Left renal pelvis (tissue), 4 donors: Measurements from ENCODE around the gene TAAR9. TPM values are rescaled to one million over a fixed set of nuclear protein-coding genes. Genes with fewer than 3 reads are reported as not detected.
A peak's percentile ranks its signal among the peaks of the same experiment; 100 is the strongest.
"Not testable (repeated sequence)": the region's sequence is repeated elsewhere in the genome, so short reads cannot be mapped to it uniquely, and the experiment has no call there.

Experiments used
- DNase-seq, 4 donors: peaks; one replicate each; pipeline ENCODE4 v3.0.0-alpha.2; 2013; ENCODE audit warnings: low read depth in 4 of 4, low spot score in 3 of 4
- polyA plus RNA-seq, 4 donors: library from polyadenylated mRNA; unstranded; fragments of 120-200 nt; gene quantifications; one replicate each; pipeline ENCODE4 v1.2.1, GENCODE V29; 2013; ENCODE audit not compliant: insufficient read length in 4 of 4

TAAR9 gene
- polyA plus RNA-seq, 4 donors = not detected

- DNase-seq = no peak
Observed at GRCh38 chr6:132513831-132514545, 24.1 kb upstream of the TAAR9 start.

DNA sequence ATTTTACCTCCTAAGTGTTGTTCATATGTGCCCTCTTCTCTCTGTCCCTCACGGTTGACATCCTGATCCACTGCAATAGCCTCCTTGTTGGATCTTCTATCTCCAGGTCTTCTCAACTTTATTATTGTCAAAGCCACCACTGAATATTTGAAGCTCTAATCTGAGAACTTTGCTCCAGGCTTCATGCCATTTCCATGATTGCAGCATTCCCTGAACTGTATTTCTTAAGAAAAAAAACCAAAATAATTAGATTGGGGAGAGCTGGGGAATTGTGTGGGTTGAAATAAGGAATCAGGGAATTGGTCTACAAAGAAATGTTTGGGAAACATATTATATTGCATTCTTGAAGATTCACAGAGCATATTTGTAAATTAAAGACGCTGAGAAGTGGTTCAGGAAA is 22.7 kb upstream of the TAAR9 start:
- DNase-seq = no peak

DNA sequence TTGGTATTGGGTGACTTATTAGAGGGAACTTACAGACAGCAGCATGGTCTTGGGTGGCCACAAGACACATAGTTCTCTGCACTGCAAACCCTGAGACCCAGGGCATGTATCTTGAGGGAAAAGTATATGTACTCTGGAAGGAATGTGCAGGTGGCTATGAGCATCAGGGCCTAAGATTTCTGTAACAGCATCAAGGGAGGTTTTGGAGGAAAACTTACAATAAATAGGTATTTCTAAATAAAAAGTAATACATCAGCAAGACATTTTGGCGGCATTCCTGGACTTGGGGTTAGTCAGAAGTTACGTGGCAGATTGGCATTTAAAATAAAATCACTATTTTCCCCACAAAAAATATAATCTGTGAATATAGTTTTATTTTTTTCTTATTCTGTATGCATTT is 17.1 kb upstream of the TAAR9 start:
- no peak for DNase-seq

GRCh38 chr6:132524646-132525045 is 13.4 kb upstream of the TAAR9 start:
- DNase-seq = no peak

DNA sequence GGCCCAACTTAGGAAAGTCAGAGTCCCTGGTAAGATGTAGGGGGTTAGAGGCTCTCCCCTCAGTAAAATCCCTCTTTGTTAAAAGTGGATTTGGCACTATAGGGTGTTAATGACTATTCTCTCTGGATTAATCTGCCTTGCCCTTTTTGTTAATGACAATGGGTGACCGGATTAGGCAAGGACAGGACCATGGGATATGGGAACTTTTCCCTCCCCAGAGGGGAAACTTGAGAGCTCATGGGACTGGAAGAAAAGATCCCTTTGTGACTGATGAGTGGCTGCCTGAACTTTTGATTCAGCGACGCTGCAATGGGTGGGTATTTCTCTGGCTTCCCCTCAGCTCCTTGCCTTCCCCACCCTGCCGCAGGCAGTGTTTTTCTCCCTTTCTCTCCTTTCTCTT is 12.2 kb upstream of the TAAR9 start:
- no peak for DNase-seq

GRCh38 chr6:132526461-132526860 is 11.6 kb upstream of the TAAR9 start:
- DNase-seq = no peak

- no peak for DNase-seq
Observed at GRCh38 chr6:132527791-132528190, 10.3 kb upstream of the TAAR9 start.

DNA sequence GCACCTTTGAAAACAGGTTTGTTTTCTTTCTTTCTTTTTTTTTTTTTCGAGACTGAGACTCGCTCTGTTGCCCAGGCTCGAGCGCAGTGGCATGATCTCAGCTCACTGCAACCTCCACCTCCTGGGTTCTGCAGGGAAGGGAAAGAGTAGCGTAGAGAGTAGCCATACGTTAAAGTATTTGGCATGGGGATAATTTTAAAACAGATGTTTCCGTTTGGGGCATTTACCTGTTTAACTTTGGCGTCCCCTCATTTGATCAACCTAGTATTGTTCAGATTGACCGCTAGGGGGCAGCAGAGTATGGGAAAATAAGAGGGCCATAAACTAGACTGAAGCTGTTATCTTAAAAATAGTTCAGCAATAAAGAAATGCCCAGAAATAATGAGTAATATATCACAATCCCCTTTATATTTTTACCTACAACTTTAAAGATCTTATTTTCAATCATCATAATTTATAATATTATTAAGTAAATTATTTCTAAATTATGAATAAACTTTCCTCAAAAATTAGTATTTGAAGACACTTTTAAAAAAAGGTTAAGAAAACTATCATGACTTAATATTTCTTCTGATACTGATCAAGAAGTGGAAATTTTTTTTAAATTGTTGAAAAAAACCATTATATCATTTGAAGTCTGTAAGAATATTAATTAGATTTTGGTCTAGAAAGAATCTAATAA is 7.6 kb upstream of the TAAR9 start:
- DNase-seq = peak in 3 of 4 donors; percentile 54 to 57 (median 56)

DNA sequence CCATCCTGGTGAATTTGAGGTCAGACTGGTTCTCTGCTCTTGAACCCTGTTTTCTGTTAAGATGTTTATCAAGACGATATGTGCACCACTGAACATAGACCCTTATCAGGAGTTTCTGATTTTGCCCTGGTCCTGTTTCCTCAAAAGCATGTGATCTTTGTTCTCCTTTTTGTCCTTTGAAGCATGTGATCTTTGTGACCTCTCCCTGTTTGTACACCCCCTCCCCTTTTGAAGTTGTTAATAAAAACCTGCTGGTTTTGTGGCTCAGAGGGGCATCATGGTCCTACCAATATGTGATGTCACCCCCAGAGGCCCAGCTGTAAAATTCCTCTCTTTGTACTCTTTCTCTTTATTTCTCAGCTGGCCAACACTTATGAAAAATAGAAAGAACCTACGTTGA is 3.5 kb upstream of the TAAR9 start:
- not testable (repeated sequence) for DNase-seq

GRCh38 chr6:132537145-132537544 is 932 bp upstream of the TAAR9 start:
- DNase-seq = no peak

DNA sequence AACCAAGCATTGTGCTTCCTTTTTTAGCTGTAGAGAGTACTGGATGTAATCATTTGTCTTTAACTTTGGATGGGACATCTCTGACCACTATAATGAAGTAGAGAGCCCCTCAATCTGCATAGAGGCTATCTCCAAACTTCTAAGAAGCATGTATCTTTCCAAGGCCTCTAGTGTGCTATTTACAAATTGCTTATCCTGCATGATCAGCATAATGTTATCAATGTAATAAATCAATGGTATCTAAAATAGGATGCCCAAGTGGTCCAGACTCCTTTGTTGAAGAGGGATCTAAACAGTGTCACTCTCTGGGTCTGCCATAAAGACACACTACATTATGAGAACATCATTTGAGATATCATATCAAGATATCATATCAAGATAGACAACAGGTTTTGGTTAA is 6.7 kb downstream of the TAAR9 start:
- no peak for DNase-seq

DNA sequence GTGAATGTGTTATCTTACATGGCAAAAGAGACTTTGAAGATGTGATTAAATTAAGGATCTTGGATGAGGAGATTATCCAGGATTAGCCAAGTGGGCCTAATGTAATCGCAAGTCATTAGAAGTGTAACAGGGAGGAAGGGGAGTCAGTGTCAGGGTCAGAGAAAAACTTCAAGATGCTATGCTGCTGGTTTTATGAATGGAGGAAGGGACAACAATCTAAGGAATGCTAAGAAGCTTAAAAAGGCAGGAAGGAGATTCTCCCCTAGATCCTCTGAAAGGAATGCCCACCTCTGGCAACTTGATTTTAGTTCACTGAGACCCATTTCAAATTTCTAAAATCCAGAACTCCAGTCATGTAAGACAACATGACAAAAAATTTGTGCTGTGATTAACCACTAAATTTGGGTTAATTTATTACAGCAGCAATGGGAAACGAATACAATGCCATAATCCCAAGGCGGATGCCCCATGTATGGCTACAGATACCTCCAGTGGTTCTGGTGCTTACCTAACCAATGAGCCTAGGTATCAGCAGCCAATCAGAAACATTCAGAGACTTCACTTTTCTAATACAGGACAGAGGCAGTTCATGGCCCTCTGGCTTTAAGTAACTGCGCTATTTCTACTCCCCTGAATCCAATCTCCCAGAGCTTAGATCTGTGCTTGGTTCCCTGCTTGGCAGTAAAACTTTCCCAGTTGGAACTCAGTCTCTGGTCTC is 10.8 kb downstream of the TAAR9 start:
- DNase-seq = no peak

GRCh38 chr6:132551214-132551613 is 13.1 kb downstream of the TAAR9 start:
- no peak for DNase-seq

GRCh38 chr6:132552372-132552771 is 14.3 kb downstream of the TAAR9 start, which contains the start of gene TAAR8:
TAAR8 (plus strand) TSS chr6:132552672; CDS start chr6:132552693, 21 bp downstream.
- no peak for DNase-seq

- not testable (repeated sequence) for DNase-seq
Observed at GRCh38 chr6:132560087-132560486, 22.0 kb downstream of the TAAR9 start.

GRCh38 chr6:132566404-132566803 is 28.3 kb downstream of the TAAR9 start:
- no peak for DNase-seq

GRCh38 chr6:132567566-132567965 is 29.5 kb downstream of the TAAR9 start:
- no peak for DNase-seq

- DNase-seq = no peak
Observed at GRCh38 chr6:132568611-132569010, 30.5 kb downstream of the TAAR9 start.

DNA sequence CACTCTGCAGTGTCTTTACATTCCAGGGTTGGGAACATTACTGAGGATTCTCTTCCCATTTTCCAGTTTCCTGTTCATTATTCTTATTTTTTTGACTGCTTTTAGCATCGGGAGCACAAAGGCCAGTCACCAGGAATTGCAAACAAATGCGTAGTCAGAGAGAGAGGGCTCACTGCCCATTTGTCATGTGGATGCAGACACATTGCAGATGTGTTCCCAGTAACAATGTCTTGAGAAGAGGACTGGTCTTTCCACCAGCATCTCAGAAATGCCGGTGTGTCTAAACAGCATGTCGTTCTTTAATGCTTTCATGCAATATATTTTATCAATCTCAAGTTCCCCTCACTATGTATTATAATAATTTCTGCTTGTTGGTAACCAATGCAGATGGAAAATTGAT is 31.1 kb downstream of the TAAR9 start:
- DNase-seq = no peak

DNA sequence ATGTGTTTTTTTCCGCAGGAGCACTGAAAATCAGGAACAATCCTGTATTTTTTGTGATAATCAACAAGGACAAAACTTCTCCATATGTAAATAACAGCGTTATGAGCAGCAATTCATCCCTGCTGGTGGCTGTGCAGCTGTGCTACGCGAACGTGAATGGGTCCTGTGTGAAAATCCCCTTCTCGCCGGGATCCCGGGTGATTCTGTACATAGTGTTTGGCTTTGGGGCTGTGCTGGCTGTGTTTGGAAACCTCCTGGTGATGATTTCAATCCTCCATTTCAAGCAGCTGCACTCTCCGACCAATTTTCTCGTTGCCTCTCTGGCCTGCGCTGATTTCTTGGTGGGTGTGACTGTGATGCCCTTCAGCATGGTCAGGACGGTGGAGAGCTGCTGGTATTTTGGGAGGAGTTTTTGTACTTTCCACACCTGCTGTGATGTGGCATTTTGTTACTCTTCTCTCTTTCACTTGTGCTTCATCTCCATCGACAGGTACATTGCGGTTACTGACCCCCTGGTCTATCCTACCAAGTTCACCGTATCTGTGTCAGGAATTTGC is 32.2 kb downstream of the TAAR9 start, which contains the start of gene TAAR6:
TSS of gene TAAR6 (plus strand) at position 102 of the 557 bp plus-strand sequence. CDS start at position 102, 0 bp downstream.
- no peak for DNase-seq

- no peak for DNase-seq
Observed at GRCh38 chr6:132571774-132572173, 33.7 kb downstream of the TAAR9 start.
